Measurements from ENCODE around the gene MBD5.

Gene MBD5

GRCh38 chr2:148122788-148123187 is 101.9 kb downstream of the MBD5 start:
- DNase-seq (ENCODE audit: low read depth) = no peak

DNA sequence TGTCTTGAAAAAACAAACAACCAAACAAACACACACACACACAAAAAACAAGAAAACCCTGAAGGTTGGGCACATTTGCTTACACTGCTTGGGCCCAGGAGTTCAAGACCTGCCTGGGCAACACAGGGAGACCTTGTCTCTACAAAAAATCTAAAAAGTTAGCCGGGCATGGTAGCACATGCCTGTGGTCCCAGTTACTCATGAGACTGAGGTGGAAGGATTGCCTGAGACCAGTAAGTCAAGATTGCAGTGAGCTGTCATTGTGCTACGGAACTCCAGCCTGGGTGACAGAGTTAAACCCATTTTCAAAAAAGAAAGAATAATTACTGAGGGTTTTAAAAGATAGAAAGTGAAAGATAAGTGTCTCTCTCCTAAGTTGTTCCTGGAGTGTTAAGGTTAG is 103.4 kb downstream of the MBD5 start:
- no peak for DNase-seq (ENCODE audit: low read depth)

DNA sequence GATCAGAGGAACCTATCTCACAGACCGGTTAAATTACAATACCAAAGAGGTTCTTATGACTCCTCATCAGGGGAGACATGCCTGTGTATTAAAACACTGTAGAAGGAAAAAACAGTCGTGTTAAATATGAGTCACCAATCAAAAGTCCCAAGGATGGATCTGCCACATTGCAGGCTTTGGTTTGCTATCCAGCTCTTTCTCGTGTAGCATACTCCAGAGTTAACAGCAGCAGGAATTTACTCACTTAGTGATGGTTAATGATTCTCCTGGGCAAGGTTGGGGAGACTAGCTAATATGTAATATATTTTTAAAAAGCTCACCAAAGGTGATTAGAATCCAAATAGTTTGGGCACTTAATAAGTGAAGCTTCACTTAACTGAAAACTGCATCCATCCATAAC is 109.7 kb downstream of the MBD5 start:
- no peak for DNase-seq (ENCODE audit: low read depth)

DNA sequence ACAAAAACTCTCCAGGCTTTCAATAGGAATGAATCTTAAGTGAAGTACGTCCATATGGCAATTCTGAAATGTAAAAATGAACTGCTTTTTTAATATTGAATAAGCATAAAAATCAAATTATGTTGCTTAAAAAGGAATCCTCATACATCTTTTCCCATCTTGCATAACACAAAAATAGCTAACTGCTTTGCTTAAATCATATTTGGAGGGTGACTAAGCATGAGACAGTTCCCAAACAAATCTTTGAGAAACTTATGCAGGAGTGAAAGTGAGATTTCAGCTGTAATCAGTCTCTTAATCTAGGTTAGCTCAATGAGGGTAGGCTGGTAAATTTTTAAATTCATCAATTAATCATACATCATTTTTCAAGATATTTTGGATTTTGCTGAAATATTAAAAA is 111.5 kb downstream of the MBD5 start:
- no peak for DNase-seq (ENCODE audit: low read depth)

DNA sequence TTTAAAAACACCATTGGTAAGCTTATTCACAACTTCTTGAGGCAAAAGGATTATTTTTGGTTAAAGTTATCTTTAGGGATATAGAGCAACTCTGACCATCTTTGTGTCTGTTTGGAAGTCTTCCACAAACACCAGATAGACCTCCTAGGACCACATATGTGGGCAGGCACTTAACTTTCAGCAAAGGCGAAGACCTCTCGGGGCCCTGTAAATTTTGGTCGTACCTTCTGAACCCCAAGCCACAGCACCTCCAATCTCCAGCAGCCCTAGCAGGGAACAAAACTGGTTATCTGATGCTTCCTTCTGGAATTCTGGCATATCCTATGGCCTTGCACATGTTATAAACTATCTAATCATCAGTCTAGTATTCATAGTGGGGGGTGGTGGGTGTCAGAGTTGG is 114.8 kb downstream of the MBD5 start:
- no peak for DNase-seq (ENCODE audit: low read depth)

GRCh38 chr2:148136441-148136840 is 115.5 kb downstream of the MBD5 start:
- DNase-seq (ENCODE audit: low read depth) = no peak

DNA sequence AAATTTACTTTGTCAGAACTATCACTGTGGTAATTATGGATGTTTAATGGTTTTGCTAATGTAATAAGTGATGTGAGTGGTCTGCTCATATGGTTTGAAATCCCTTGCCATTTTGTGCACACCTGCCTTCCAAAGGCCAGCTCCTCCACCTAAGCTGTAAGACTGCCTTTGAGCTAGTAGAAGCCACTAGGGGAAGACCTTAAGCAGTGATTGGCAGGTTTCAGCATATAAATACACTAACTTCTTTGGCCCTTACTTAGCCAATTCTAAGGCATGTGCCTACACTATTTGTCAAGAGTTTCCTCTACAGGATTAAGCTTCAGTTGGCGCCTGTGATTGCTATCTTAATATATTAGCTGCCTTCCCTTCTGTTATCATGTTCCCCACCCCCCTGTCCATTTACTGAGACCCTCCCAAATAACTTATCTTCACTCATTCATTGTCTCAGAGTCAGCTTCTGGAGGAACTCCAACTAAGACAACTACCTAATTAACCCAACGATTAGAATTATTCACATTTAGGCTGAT is 141.1 kb downstream of the MBD5 start:
- no peak for DNase-seq (ENCODE audit: low read depth)

GRCh38 chr2:148162871-148163270 is 142.0 kb downstream of the MBD5 start:
- no peak for DNase-seq (ENCODE audit: low read depth)

- DNase-seq (ENCODE audit: low read depth) = no peak
Observed at GRCh38 chr2:148165975-148166374, 145.1 kb downstream of the MBD5 start.

- DNase-seq (ENCODE audit: low read depth) = no peak
Observed at GRCh38 chr2:148167241-148167766, 146.4 kb downstream of the MBD5 start.

DNA sequence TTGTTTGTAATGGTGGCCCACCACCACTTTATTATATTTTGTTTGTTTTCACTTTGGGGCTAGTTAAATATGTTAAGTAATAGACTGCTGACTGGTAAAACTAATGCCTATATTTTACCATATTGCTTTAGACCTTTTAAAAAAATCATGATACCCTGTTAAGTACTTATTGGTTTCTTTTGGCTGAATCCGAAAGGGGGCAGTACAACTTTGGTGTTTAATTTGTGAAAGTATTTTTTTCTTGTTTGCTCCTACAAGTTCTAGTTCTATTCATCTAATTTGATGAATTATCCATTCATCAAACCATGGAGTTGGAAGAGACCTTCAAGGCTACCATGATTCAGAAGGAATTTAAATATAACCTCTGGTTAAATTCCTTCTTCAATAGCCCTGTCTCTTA is 147.0 kb downstream of the MBD5 start:
- DNase-seq (ENCODE audit: low read depth) = no peak

DNA sequence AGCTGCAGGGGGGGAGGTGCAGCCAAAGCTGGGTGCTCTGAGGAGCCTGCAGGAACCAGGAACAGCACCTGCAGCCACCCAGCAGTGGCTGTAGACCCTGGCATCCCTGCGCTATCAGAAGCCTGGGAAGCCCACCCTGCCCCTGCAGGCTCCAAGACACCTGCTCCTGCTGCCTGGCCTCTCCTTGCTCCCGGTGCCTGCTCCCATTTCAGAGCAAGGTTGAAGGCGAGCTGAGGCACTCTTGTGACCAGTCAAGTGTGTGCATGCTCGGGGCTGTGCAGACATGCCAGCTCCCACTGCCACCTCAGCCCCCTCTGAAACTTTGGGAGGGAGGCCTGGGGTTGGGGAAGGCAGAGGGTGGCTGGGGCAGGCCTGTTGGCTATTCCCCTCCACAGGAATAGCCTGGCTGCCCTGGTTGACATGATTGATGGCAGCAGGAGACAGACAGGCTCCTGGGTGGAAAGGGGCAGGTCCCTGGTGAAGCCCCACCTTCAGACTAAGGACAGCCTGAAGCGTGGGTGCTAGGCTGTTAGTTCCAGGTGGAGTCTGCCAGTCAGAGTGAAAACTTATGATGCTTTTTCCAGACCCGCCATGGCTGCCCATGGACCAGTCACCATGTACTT is 151.4 kb downstream of the MBD5 start:
- DNase-seq (ENCODE audit: low read depth) = no peak

- DNase-seq (ENCODE audit: low read depth) = no peak
Observed at GRCh38 chr2:148173168-148173567, 152.3 kb downstream of the MBD5 start.

DNA sequence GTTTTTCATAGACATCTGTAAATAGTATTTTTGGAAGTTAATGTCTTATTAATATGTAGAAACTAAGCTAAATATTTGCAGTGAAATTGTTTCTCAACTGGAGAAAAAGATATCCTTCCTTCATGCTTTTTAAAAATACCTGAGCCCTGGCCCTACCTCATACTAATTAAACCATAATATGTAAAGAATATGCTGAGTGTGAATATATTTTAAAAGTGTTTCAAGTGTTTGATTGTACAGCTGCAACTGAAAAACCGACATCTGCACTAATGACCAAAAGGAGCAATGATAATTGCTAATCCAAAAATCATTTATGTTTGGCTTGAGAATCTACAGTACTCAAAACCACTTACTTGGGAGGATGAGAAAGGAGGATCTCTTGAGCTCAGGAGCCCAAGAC is 156.7 kb downstream of the MBD5 start:
- no peak for DNase-seq (ENCODE audit: low read depth)

DNA sequence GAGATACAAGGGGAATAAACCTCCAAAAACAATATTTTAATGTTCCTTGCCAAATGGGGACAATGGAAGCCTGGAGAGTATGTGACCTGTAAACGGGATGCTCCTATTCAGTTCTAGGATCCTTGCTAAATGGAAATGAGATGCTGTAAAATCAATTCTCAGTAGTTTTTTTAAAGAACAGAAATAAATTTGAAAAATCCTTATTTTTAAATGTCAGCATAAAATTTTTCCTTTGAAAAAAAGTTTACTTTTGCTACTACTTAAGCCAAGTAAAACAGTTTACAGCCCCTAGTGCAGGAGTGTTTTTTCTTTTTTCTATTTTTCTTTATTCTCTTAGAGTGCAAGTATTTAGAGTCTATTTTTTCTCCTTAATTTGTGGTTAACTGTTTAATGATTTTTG is 158.8 kb downstream of the MBD5 start:
- DNase-seq (ENCODE audit: low read depth) = no peak

DNA sequence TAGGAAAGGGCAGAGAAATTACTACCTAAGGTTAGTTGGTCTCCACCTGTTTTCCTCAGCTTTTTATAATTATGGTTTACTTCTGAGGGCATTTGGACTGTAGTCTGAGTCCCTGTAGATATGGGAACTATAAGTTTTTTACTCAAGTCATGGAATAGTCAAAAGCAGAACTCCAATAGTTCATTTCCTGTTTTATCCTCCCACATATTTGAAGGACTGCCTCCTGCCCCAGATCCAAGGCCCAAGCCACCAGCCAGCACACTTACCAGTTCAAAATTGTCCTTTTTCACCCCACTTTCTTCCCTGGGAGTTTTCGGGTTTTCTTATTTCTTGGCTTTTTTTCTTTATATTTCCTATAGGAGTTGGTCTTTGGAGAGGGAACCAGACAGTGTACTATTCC is 164.1 kb downstream of the MBD5 start:
- DNase-seq (ENCODE audit: low read depth) = no peak

GRCh38 chr2:148194882-148195281 is 174.0 kb downstream of the MBD5 start:
- no peak for DNase-seq (ENCODE audit: low read depth)

- DNase-seq (ENCODE audit: low read depth) = peak; percentile 5
Observed at GRCh38 chr2:148201075-148202004, 180.4 kb downstream of the MBD5 start.

- no peak for DNase-seq (ENCODE audit: low read depth)
Observed at GRCh38 chr2:148202237-148202636, 181.3 kb downstream of the MBD5 start.

DNA sequence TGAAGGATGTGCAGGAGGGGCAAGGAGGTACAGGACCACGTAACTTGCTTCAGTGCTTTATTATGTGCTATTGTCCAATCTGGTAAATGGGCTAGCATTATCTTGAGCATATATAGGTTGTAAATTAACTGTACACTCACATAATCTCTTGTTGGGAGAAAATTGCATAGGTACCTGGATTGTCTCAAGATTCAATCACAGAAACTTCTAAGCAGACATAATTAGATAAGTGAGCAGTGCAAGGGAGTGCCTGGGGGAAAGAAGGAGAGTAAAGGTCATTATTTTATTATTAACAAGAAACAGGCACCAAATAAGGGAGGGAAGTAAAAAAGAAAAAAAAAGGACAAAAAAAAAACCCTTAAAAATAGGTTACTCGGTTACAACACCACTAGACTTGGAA is 186.2 kb downstream of the MBD5 start:
- no peak for DNase-seq (ENCODE audit: low read depth)

DNA sequence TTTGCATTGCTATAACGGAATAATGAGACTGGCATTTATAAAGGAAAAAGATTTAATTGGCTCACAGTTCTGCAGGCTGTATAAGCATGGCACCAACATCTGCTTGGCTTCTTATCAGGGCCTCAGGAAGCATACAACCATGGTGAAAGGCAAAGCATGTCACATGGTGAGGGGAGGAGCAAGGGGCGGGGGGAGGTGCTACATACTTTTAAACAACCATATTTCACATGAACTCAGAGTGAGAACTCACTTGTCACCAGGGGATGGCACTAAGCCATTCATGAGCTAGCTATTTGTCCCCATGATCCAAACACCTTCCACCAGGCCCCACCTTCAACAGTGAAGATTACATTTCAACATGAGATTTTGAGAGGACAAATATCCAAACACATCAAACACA is 188.7 kb downstream of the MBD5 start:
- DNase-seq (ENCODE audit: low read depth) = no peak

GRCh38 chr2:148218326-148219075 is 197.6 kb downstream of the MBD5 start:
- no peak for DNase-seq (ENCODE audit: low read depth)

All from stimulated activated CD8-positive, alpha-beta memory T cell treated with anti-CD3 and anti-CD28 coated beads, Interleukin-7, amount 100 ng/mL, for 24 hours (primary cell).